GM18526 (cell line): ENCODE measurements around the gene PTGES.

Source experiments
- POLR2A ChIP-seq: IDR thresholded peaks from 3 replicates; pipeline ENCODE4 v1.6.1; 2011; ENCODE audit not compliant: insufficient read length; ENCODE audit errors: extremely low read depth

Gene PTGES

DNA sequence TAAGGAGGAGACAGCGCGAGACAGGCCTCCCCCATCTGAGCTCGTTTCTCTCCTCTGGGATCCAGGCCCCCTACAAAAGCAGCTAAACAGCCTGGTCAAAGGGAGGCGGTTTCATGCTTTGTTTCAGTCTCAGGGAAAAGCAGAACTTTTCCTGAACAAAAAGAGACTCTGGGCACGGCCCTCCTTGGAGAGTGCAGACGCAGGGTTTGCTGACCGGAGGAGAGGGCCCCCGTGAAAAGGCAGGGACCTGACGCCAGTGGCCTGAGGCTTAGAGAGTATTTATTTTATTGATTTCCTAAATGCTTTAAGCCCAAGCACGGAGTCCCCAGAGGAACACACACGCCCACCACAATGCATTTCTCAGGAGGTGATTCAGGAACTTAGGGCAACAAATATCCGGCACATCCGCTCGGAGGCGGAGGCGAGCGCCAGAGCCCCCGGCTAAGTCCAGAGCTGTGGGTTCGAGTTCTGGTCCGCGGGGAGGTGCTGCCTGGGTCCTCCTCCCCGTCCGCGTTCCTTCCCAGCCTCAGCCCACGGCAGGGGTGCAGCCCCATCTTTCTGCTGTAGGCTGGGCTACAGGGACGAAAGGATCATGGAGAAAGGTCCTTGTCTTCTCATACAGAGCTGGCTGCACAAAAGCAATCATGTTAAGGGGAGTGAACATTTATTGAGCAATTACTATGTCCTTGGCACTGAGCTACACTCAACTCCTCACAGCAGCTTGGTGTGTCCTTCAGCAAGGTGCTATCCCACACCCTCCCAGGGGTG, 40.0 kb downstream of the PTGES start:
- no peak for TF ChIP-seq POLR2A

DNA sequence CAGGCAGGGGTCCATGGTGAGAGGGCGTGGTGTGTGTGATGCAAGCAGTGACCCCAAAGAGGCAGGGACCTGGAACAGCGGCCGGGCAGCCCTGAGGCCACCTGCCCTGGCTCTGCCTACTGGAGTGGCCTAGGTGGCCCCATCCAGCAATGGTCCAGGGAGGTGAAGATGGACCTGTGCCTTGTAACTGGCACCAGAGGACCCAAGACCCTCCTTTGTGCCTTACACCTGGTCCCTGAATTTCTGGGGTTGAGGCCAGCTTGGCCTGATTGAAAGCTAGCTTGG, 42.7 kb downstream of the PTGES start:
- TF ChIP-seq POLR2A, result no peak

DNA sequence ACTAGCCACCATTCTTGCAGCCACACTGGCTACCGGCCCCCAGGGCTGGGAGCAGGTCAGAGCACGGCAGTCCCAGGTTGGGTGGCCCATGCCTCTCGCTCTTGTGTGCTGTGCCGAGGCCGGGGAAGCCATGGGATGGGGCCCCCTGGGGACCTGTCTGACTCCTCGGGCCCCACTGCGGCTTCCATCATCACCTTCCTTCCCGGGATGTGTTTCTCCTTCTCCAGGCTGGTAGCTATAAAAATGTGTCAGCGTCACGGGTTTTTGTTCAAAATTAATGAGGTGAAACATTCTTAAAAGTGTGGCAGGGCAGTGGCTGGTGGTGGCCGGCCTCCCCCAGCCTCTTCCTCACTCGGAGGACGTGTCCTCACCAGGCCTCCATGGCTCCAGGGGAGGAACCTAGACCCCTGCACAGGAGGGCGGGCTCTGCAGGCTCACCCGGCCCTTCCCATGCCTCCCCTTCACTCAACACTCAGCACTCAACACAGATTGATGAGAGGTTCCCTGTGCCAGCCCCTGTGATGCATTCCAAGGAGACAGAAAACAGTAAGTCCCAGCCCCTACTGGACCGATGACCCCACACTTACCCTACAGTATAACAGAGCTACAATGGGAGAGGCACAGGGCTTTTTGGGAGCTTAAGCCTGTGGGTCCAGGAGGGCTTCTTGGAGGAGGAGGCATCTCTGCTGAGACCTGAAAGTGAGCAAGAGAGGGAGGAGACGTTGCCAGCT, 43.2 kb downstream of the PTGES start:
- no peak for TF ChIP-seq POLR2A

DNA sequence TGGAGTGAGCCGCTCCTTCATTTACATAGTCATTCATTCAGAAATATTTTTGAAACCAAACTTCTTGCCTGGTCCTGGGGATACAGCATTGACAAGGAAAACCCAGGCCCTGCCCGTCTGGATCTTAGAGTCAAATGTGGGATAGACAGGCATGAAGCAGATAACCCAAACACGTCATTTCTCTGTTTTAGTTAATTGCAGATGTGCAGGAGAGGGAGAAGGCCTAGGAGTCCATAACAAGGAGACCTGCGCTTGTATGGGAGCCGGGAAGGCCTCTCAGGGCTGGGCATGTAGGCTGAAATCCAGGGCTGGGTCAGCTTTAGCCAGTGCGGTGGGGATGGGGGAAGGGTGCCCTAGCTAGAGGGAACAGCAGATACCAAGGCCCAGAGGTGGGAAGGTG, 44.0 kb downstream of the PTGES start:
- no peak for TF ChIP-seq POLR2A

DNA sequence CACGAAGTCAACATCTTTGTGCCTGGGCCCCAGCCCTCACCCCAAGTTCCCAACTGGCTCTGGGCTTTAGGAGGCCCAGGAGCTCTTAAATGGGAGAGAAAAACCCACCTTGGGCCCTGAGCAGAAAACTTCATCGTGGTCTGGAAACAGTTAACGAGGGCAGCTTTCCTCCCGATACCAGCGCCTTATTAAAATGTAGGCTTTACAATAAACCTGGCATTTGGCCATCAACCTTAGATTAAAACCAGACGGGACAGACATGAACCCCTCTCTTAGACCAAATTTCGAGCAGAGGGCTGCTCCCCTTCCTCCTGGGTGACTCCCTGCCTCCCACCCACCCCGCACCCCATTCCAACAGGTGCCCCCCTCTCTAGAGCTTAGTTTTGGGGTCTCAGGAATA, 48.0 kb downstream of the PTGES start:
- TF ChIP-seq POLR2A, result no peak

DNA sequence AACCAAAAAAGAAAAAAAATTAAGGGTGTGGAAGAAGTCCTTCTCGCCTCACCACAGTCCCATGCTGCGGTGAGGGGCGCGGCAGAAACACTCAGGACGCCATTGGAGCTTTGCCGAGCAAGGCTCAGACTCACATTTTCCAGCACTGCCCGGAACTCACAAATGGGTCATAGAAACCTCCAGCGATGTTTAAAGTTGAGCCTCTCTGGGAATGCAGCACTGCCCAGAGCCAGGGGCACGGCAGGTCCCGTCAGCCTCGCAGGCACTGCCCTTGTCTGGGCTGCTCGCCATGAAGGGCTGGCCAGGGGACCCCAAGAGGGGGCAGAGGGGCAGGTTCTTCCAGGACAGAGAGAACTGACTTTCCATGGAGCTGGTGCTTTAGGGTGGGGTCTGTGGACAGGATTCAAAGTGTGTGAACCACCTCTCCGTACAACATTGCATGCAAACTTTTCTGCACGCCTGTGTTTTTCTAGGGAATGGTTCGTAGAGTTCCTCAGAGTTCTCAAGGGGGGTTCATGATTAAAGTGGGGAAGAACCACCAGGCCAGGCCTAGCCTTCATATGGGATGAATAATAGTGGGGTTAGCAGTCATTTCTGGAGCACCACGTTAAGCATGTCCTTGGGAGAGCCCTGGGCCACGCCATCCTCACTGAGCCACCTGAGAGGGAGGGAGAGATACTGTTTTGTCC, 49.0 kb downstream of the PTGES start:
- TF ChIP-seq POLR2A, result no peak

DNA sequence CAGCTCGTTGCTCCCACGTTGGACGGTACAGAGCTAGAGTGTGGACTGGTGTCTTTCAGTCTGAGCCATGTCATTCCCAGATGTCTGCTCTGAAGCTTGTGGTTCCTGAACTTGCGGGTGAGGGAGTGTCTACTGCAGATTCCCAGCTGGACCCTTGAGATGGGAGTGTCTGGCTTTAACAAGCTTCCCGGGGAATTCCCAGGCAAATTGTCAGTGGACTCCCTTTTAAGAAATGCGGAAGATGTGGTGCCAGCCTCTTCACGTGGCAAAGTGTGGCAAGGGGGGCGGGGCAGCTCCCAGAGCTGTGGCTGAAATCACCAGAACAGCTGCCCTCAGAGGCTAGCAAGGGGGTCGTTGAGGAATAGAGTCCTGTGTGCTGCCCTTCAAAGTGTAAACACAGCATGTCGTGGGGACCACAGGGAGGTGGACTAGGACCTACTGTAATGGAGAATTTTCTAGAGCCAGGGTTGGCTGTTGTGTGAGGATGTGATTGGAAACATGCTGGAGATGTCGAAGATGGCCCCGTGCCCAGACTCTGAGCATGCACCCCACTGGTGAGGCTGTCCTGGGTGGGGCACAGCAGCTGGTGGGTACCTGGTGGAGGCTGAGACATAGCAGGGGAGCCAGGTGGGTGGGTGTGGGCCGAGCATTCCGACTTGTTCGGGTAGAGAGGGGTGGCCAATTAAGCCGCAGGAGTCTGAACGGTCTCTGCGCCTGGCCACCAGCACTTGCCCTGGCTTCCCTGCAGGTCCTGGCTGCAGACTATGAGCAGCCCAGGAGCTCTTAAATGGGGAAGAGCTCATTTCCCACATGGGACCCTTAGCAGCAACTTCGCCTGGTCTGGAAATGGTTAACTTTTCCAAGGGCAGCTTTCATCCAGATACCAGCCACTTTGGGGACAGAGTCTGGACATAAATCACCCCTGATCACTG, 50.0 kb downstream of the PTGES start:
- TF ChIP-seq POLR2A, result no peak

DNA sequence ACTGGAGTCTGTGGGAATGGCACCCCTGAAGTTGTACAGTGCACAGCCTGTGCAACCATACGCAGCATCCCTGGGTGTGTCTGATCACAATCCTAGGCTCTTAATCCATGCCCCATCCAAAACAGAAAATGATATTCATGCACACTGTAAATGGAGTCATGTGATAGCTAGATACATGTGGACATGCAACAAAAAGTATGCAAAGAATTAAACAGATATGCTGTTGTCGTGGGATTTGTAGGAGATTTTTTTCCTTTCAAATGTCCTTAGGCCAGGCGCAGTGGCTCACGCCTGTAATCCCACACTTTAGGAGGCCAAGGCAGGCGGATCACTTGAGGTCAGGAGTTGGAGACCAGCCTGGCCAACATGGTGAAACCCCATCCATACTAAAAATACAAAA, 51.3 kb downstream of the PTGES start:
- no peak for TF ChIP-seq POLR2A

DNA sequence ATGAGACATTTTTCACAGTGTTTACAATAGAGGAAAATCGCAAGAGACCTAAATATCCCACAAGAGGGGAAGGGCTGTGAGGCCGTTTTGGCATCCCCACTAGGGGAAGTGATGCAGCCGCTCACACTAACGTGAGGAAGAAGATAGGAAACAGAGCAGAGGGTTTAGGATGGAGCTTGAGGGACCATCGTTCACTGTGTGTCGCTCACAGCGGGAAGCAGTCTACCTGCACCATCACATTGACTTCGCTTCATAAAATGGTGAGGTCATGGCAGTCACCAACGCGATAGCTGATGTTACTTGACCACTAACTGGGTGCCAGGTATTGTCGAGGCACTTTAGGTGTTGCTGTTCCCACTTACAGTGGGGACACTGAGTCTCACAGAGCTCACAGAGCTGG, 51.8 kb downstream of the PTGES start:
- TF ChIP-seq POLR2A, result no peak

DNA sequence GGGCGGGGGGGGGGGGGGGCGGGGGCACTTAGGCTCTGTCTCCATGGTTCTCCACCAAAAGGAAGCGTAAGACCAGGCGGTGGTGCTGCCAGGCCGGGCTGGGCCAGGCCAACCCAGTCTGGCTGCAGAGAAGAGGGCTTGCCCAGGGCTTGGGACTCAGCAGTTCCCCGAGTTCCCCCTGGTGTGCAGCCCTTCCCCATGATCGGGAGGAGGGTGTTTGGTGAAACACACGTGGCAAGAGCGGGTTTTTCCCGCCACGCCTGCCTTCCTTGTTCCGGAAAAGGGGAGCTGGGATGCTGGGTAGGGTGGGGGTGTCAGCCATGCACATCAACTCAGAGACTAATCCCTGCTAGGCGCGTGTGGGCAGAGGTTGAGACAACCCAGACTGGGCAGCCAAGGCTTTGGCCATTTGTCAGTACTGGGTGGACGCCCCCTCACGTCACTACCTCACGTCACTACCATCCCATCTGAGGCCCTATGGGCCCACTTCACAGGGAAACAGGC, 54.5 kb downstream of the PTGES start:
- no peak for TF ChIP-seq POLR2A

DNA sequence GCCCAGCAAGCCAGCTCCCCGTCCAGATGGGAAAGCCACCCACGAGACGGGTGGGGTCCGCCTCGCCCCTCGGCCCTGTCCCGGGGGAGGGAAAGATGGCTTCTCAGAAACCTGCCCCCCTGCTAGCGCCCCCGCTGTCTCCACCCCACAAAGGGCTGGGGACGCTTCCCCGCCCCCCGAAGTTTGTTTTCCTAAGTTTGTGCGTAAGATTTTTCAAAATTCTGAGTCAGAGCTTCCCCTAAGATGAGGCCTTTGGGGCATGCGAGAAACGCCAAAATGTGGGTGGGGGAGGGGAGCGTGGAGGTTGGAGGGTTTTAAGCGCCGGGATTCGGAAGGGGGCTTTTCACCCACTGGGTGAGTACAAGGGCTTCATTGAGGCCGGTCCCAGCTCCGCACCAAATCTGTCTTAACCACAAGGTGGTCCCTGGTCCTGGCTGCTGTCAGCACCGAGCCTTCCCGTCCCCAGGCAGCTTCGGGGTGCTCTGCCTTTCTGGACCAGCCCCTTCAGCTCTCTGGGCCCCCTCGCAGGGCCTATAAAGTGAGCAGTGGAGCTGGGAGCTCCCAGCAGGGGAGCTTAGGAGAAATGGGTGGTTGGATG, 55.1 kb downstream of the PTGES start:
- no peak for TF ChIP-seq POLR2A

DNA sequence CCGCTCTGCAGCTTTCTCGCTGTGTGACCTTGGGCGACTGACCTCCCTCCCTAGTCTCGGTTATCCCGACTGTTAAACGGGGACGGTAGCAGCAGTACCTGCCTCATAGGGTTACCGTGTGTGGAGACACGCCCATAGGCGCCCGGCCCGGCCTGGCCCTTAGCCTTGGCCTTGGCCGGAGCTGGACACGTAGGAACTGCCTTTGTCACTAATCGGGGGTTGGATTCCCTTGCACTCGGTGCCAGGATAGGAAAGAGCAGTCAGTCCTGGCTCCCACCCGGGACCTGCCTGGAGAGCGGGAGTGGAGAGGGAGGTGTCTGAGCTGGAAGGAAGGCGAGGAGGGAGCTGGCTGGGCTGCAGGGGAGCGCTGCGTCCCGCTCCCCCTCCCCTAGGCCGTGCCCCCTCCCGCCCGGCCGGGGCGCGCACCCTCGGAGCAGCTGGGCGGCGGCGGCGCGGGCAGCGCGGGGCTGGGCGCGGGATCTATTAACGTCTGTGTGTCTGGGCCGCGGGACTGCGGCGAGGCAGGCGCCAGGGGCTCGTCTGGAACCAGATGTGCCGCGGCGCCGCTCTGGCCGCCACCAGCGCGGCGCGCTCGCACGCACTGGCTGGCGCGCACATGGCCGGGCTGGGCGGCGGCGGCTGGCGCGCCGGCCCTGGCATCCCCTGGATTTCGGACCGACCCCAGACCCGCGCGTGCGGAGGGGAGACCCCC, 55.7 kb downstream of the PTGES start:
- TF ChIP-seq POLR2A, result no peak

DNA sequence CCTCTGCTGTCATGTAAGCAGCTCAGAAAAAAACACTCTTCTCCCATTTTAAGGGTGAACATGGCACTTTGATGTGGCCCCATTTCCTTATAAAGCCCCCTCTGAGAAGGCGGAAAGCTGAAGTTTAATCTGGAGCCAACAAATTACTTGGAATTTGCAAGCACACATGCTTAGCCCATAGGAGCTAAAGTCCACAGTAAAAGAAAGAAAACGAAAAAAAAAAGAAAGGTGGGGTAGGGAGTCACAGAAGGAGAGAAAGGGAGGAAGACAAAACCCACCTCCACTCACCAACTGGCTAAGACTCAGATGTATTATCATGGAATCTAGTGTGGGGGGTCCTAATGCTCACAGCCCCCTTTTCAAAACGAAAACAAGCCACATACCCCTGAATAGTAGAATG, 57.0 kb downstream of the PTGES start:
- no peak for TF ChIP-seq POLR2A

DNA sequence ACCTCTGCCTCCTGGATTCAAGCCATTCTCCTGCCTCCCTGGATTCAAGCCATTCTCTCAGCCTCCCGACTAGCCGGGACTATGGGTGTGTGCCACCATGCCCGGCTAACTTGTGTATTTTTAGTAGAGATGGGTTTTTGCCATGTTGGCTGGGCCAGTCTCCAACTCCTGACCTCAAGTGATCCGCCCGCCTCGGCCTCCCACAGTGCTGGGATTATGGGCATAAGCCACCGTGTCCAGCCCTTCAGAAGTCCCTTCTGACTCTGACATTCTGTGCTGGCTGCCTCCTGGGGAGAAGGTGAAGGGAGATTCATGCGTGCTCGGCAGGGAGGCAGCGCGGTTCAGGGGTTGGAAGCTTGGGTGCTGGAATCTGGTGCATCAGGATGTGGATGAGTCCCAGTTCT, 58.6 kb downstream of the PTGES start:
- TF ChIP-seq POLR2A, result no peak
